ENCODE results near the gene NPPB.

NPPB gene

GRCh38 chr1:11874258-11874562, 15.5 kb upstream of the NPPB start:
- H3K27ac ChIP-seq: no peak overlapping the region

GRCh38 chr1:11873395-11874257, 14.9 kb upstream of the NPPB start:
- TF ChIP-seq CTCF (conservative IDR thresholded peaks at IDR 0.05) (no peak), ZFX (IDR thresholded peaks at IDR 0.05) (no peak)
- no peak overlapping the region for H3K27ac ChIP-seq

More at GRCh38 chr1:11874258-11874562, 15.5 kb upstream of the NPPB start:
- no peak for TF ChIP-seq CTCF (conservative IDR thresholded peaks at IDR 0.05)
- TF ChIP-seq ZFX (IDR thresholded peaks at IDR 0.05): no peak

- TF ChIP-seq CTCF (conservative IDR thresholded peaks at IDR 0.05) (no peak), ZFX (IDR thresholded peaks at IDR 0.05) (no peak)
- no peak overlapping the region for H3K27ac ChIP-seq
These were observed 13.8 kb upstream of the NPPB start for GRCh38 chr1:11872545-11872944.

GRCh38 chr1:11869650-11870207, 11.0 kb upstream of the NPPB start:
- no peak overlapping the region for H3K27ac ChIP-seq
- no peak for TF ChIP-seq CTCF (conservative IDR thresholded peaks at IDR 0.05)
- no peak for TF ChIP-seq ZFX (IDR thresholded peaks at IDR 0.05)

- TF ChIP-seq CTCF (conservative IDR thresholded peaks at IDR 0.05): no peak
- TF ChIP-seq ZFX (IDR thresholded peaks at IDR 0.05): no peak
- H3K27ac ChIP-seq: no peak overlapping the region
These were observed 10.4 kb upstream of the NPPB start for GRCh38 chr1:11869104-11869503.

- no peak for TF ChIP-seq ZFX (IDR thresholded peaks at IDR 0.05)
- no peak for TF ChIP-seq CTCF (conservative IDR thresholded peaks at IDR 0.05)
- no peak overlapping the region for H3K27ac ChIP-seq
These were observed 9.7 kb upstream of the NPPB start for GRCh38 chr1:11868331-11868980.

- TF ChIP-seq ZFX (IDR thresholded peaks at IDR 0.05) (no peak), CTCF (conservative IDR thresholded peaks at IDR 0.05) (no peak)
- H3K27ac ChIP-seq: no peak overlapping the region
These were observed 4.1 kb upstream of the NPPB start for GRCh38 chr1:11862890-11863289.
